A375 (cell line): ENCODE results near the gene SLC6A12. TPM values are rescaled to one million over a fixed set of nuclear protein-coding genes. Genes with fewer than 3 reads are reported as not detected.

Experiments
- total RNA-seq: library from RNA; depleted of rRNA; stranded (reverse); fragments of >200 nt; shearing (Covaris generic); gene quantifications from 2 replicates; pipeline ENCODE4 v1.2.3, GENCODE V29; 2014; rRNA removed

The SLC6A12 gene
- total RNA-seq = 0.04 and 0.85 TPM in 2 replicates

GRCh38 chr12:214003-214741 lies at the start of gene SLC6A12:
SLC6A12 (minus strand) TSS chr12:214157; CDS start chr12:209986, 4,171 bp downstream.

GRCh38 chr12:262817-263216 lies 48.9 kb upstream of the SLC6A12 start, which contains the start of gene SLC6A13:
SLC6A13 (minus strand) TSS chr12:262836; CDS start chr12:260052, 2,784 bp downstream.

Other genes starting within 250 kb of the SLC6A12 start
- gene IQSEC3, start 147.4 kb downstream of the SLC6A12 start, total RNA-seq = under 0.01 and 0.04 TPM in 2 replicates
- gene SLC6A13, start 48.7 kb upstream of the SLC6A12 start, total RNA-seq = 0.15 TPM in 1 of 2 replicates, not detected in the other
- gene KDM5A, start 175.2 kb upstream of the SLC6A12 start, total RNA-seq = 42.7 and 46.9 TPM in 2 replicates
- 30.3 and 35.3 TPM in 2 replicates for gene CCDC77, start 187.5 kb upstream of the SLC6A12 start, total RNA-seq
- 2.2 and 2.3 TPM in 2 replicates for gene B4GALNT3, start 245.8 kb upstream of the SLC6A12 start, total RNA-seq